Left forelimb (tissue), 1 donor: Measurements from ENCODE around the gene RCE1.

Source experiments
- DNase-seq: peaks from one replicate; pipeline ENCODE4 v3.0.0-alpha.2; 2018; ENCODE audit warnings: low spot score

RCE1 gene

DNA sequence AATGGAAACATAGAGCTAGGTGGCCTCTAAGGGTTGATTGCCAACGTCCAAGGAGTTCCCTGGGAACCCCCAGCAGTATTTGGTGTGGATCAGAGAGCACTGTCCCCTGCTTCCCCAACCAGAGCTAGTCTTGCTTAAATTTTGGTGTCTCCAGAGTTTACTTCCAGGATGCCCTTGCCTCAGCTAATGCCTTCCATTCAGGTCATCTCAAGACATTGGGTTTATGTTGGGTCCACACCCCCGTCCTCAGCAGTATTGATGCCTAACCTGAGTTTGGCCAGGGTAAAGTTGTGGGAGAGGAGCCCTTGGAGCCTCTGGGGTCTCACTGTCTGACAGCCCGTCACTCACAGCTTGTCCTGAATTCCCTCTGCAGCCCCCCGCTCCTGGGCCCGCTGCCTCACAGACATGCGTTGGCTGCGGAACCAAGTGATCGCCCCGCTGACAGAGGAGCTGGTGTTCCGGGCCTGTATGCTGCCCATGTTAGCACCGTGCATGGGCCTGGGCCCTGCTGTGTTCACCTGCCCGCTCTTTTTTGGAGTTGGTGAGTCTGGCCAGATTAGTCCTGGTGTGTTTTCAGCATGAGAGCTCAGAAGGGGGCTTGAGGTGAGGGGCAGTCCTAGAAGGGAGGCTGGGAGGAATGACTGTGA, 1.4 kb downstream of the RCE1 start:
- no peak for DNase-seq

DNA sequence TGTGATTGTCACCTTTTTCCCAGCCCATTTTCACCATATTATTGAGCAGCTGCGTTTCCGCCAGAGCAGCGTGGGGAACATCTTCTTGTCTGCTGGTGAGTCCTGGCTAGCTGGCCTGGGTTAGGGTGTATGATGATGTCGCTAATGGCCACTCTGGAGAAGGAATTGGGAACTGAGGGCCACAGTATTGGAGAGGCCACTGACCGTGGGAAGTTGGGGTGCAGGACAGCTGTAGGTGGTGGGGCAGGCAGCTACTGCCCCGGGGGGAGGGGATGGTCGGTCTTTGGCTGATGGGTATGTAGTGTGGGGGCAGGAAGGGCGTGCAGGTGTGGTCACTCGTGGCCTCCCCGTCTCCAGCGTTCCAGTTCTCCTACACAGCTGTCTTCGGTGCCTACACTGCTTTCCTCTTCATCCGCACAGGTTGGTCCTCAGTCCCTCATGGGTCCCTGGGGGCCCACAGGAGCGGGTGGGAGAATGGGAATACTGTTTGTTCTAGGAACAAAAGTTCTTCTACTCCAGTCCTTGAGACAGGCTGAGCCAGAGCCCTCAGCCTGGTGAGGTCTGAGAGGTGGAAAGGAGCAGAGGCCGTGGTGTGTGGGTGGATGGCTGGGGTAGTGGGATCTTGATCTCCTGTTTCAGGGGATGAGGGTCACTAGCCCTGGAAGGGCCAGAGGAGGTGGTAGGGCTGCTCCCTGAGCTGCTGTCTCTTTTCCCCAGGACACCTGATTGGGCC, 2.1 kb downstream of the RCE1 start:
- DNase-seq: no peak

DNA sequence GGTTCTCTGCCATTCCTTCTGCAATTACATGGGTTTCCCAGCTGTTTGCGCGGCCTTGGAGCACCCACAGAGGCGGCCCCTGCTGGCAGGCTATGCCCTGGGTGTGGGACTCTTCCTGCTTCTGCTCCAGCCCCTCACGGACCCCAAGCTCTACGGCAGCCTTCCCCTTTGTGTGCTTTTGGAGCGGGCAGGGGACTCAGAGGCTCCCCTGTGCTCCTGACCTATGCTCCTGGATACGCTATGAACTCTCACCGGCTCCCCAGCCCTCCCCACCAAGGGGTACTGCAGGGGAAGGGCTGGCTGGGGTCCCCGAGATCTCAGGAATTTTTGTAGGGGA, 2.6 kb downstream of the RCE1 start:
- DNase-seq: no peak

DNA sequence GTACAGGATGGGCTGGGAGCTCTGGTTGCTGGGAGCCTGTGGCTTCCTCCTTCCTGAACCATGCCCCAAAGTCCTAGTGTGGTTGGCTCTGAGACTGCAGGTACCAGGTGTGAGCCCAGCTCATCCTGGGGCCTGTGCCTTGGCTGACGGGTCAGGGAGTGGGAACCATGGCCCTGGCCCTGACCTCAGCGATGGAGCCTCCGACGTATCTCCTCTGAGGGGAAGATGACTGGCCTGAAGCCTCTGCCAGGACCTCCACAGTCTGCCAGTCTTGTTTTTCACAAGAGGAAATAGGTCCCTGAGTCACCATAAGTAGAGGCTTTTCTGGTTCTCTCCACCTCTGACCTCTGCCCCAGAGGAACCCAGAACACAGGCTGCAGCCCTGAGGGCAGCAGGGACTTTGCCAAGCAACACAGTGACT, 3.4 kb downstream of the RCE1 start:
- no peak for DNase-seq

DNA sequence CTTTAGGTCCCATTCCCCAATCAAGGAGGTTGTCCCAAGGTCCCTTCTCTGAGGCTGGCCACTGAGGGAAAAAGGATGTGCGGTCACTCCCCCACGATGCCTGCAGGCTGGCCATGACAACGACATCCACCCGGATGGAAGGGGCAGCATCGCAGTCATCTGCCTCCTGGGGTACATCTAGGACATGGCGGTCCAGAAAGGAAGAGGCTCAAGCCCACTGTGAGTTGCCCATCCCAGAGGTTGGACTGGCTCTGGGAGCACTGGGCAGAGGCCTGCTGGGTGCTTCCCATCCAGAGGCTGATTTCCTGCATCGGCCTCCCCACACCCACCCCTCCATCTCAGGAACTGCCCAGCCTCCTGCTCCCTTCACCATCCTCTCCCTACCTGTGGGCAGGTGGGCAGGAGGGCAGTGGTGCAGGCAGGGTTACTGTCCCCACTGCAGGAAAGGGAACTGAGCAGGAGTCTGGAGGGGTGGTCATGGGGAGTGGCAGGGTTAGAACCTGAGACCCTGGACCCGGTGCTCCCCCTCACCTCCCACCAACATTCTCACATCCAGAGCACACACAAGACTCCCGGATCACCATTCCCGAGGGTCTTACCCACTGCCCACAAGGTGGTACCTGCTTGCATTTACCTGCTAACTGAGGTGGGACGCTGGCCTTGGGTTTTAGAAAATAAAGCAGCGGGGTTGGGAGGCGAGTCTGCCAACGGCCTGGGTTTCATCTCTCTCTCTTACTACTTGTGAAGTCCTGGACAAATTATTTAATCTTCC, 4.4 kb downstream of the RCE1 start:
- no peak for DNase-seq

DNA sequence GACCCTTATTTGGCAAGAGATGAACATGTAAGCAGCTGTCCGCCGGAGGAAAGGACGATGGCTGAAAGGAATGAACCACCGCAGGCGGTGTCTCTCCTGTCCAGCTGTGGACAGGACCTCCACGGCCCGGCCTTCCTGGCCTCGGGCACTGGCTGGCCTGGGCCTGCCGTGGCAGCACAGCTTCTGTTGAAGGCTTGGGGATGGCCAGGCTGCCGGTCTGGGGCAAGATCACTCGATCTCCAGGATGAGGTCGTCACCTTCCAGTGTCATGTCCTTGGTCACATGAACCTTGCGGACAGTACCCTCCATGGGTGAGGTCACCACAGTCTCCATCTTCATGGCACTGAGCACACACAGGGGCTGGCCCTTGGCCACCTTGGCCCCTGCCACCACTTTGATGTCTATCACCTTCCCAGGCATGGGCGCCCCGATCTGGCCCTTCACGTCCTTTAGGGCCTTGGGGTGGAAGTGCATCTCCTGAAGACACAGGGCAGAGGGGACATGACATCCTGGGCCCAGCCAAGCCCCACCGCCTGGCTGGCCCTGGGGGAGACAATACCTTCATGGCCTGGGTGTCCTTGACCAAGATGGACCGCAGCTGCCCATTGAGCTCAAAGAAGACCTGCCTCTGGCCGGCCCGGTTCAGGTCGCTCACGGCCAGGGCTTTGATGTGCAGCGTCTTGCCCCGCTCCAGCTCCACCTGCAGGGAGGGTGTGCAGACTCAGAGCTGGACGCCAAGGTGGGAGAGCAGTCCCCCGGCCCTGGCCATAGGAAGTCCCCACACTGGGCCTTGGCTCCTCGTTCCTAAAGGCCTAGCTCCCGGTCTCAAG, 5.6 kb downstream of the RCE1 start:
- peak; percentile 62 for DNase-seq

DNA sequence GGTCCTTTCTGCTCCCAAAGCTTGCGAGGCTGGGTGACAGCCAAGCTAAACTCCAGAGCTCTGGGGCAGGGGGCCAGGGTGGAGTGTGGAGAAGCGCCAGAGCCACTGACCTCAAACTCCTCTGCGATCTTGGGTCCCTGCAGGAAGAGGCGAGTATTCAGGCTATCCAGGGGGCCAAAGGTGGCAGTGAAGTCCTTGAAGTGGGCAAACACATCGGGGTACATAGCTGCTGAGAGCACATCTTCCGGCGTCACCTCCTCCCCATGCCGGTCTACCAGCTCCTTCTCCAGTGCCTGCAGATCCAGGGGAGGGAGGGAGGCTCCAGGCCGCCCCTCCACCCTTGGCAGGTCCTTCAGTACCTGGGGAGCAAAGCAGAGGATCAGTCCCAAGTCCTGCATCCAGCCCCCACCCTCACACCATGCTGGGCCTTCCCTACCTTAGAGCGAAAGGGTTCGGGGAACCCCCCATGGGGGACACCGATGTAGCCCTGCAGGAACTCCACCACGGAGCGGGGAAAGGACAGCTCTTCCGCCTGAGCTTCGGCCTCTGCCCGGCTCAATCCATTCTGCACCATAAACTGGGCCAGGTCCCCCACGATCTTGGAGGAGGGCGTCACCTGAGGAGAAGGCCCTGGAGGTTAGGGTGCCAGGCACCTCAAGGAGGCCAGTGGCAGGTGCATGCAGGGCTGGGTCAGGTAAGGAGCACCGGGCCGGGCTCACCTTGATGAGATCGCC, 6.4 kb downstream of the RCE1 start:
- DNase-seq: peak; percentile 65

DNA sequence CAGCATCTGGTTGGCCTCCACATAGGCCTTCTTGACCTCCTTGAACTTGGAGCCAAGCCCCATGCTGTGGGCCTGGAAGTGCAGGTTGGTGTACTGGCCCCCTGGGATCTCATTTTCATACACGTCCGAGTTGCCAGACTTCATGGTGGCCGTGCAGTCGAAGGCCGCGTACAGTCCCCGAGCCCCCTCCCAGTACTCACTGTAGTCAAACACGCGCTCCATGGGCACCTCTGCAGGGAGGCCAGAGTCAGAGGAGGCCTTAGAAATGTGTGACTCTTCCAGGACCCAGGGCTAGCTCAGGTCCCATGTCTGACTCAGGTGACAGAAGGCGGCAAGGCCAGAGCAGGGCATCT, 7.0 kb downstream of the RCE1 start:
- DNase-seq: peak; percentile 55

DNA sequence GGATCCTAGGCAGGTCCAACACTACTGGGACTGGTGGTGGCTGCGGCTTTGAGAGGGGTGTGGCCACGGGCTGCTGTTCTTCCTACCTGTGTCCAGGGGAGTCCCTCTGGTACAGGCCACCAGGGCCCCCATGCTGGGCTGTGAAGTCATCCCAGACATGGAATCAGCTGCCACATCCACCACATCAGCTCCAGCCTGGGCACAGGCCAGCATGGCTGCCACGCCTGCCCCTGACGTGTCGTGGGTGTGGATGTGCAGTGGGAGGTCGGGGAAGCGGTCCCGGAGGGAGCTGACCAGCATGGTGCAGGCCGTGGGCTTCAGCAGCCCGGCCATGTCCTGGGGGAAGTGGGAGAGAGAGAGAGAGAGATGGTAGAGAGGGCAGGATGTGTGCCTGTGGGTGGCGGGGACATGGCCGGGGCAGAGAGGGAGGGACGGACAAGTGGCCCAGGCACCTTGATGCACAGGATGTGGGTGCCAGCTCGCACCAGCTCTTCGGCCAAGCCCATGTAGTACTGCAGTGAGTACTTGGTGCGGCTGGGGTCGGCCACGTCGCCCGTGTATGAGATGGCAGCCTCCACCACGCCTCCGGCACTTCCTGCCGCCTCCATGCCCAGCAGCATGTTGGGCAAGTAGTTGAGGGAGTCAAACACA, 7.5 kb downstream of the RCE1 start:
- DNase-seq: peak; percentile 64

DNA sequence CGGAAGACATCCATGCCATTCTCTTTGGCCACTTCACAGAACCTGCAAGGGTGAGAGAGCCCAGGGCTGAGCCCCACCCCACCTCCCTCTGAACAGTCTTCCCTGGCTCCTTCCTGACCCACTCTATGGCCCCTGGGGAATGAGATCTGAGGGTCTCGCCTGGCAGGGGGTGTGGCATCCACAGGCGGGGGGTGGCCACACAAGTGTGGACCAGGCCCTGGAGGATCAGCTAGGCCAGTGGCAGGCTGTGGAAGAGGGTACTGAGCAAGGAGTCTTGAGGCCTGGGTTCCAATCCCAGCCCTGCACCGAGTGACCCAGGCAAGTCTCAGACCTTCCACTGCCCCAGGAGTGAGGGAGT, 8.0 kb downstream of the RCE1 start:
- DNase-seq: peak; percentile 54

DNA sequence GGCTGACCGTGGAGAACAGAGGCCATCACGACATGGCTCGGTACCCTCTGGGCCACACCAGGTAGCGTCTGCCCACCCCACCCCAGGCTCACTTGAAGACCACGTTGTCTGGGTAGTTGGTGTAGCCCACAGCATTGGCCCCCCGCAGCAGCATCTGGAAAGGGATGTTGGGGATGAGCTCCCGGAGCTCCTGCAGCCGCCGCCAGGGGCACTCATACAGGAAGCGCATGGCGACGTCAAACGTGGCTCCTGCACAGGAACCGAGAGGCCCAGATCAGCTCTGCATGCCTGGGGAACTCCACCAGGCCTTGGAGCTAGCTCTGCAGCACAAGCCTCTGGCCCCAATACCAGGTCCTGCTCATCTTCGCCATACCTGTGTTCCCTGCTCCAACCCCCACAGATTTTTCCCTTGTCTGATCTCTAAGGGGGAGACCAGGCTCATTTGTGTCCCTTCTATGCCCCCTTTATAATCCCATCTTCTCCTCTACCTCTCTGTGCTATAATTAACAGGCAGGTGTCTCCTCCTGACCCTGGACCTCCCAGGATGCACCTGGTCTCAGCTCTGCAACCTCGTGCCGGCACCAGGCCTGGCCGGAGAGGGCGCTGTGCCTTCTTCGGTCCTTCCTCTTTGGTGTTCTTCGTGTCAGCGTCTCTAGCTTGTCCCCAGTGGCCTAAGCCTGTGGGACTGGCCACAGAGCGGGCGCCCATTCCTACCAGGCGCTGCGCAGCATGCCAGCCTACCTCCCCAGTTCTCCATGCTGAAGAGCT, 8.6 kb downstream of the RCE1 start:
- no peak for DNase-seq

DNA sequence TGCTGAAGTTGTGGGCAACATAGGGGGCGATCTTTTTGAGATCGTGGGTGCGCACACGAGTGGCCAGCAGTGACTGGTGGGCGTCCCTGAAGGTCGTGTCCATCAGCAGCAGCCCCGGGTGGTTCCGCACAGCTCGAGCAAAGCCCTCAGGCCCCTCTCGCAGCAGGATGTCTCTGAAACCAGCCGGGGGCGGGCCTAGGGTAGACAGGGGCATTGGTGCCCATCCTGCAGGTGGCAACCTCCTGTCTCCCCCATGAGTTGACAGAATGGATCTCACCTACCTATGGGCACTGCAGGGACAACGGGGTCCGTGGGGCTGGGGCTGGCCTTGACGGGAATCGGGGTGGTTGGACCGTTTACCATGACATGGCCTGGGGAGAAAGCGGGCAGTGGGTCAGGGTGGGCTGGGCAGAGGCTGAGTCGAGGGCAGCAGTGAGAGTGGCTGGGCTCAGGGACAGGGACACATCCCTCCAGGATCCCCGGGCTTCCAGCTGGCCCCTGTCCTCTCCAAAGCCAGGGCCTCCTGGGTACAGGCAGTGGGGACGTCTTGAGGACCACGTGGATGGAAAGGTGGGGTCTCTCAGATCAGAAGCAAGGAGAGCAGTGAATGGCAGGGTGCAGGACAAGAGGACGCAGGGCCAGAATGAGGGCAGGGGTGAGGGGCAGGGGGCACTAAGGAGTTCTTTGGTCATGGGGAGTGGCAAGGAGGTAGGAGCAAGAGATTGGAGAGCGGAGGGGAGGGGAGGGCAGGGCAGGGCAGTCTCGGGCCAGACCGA, 9.4 kb downstream of the RCE1 start:
- DNase-seq: no peak

DNA sequence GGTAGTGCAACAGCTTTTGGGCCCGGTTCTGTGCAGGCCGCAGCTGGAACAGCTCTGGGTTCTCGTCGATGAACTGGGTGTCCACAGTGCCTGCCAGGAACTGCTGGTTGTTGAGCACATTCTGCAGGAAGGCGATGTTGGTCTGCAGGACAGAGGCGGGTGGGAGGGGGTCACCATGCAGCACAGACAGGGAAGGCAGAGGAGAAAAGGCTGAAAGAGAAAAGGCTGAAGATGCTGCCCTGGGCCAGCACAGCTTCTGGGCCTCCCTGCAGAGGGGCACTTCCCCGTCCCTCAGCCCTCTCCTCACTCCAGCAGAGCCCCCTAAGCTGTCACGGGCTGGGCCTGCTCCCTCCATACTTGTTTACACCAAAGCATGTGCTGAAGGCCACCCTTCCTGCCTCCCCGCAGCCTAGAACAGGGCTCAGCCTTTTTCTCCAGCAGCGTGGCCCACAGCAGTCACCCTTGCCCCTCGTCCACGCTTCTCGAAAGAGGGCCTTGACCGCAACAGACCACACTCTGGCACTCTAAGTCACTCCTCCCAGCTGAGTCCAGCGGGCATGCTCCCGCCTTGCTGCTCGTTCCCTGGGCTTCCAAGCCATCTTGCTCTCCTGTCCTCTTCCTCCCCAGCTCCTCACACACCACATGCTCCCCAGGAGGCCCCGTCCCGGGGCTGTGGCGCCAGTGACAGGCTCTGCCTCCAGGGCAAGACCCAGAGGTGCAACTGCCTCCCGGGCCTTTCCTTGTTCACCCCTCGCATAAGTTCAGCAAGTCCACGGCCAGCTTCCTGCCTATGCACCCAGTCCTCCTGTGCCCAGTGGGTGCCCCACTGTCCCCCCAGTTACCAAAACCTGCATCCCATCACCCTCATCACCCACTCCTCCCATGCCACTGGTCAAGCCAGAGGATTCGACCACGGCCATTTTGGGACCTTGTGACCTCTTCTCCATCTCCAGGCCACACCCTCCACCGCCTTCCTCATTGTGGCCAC, 10.3 kb downstream of the RCE1 start:
- DNase-seq: no peak

DNA sequence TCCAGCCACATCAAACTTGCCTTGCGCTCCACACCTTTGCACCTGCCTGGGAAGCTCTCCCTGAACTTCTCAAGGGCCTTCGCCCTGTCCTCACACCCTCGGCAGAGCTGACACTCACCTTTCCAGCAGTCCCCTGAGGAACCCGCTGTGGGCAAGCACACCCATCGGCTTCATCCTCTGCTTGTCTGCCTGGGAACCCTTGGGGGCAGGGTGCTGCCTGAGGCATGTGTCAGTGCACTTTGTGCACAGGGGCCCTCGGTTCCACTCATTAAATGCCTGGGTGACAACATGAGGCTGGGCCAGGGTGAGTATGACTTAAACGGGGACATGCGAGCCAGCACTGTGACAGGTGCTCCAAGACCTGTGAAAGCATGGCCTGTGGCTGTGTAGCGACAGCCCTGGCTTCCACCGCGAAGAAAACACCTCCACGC, 11.0 kb downstream of the RCE1 start:
- no peak for DNase-seq

DNA sequence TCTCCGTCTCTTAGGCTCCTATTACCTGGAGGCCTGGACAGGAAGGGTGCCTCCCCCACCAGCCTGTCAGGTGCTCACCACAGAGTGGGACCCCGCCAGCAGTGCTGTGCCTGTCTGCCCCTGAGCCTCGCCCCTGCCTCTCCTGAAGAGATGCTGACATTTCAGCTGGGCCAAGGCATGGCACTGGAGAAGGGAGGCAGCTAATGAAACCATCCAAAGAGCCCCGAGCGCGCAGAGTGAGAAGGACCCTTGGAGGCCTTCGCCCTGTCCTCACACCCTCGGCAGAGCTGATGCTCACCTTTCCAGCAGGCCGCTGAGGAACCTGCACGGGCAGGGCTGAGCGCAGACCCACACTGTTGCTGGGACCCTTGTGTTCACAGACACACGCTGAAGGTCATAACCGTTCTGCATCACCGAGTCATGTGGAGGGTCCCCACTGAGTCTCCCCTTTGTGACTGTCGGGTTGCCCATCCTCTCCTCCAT, 11.5 kb downstream of the RCE1 start:
- no peak for DNase-seq

DNA sequence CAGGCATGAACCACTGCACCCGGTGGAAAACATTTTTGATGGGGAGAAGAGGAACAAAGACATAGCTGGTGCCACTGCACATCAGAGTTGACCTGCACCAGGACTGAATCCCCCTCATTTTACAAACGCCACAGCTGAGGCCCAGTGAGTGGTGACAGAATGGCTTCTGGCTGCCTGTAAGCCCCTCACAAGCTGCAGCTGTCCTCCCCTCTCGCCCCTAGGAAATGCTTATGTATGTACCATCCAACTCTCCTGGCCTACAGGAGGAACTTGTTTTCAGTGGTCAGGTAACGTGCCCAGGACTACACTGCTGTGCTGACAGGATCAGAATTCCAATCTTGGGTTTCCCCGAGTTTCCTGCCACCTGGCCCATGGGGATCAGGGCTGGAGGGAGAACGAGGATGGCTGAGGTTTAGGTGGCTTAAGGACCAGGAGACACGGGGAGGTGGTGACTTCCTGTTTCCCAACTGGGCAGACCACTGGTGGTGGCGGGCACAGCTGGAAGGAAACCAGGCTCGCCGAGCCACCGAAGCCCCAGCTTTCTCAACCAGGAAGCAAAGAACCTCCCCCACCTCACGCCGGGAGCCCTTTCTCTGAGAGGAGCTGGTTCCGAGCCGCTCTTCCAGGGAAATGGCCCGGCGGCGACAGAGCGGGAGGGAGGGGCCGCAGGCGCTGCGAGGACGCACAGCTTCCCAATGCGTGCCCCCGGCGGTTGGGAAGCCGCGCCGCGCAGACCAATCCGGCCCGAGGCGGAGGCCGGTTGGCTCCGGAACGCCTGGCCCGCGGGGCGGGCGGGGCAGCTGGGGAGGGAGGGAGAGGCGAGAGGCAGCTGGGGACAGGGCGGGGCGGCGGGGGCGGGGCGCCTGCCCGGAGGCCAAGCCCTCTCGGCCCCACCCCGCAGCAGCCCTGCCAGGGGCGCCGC, 12.6 kb downstream of the RCE1 start:
- DNase-seq: peak; percentile 95
